ENCODE results near the gene GSTA3.
A peak's percentile ranks its signal among the peaks of the same experiment; 100 is the strongest.

The GSTA3 gene

GRCh38 chr6:52909531-52909930, at the start of gene GSTA3:
GSTA3 (minus strand) TSS chr6:52909698; CDS start chr6:52905834, 3,864 bp downstream.
- no peak for TF ChIP-seq GATA3 (IDR thresholded peaks at IDR 0.05; ENCODE audit: low read depth, low read length)
- TF ChIP-seq GATA2 (IDR thresholded peaks at IDR 0.05; ENCODE audit: low read depth, low read length), result no peak

- TF ChIP-seq GATA3 (IDR thresholded peaks at IDR 0.05; ENCODE audit: low read depth, low read length), result no peak
- TF ChIP-seq GATA2 (IDR thresholded peaks at IDR 0.05; ENCODE audit: low read depth, low read length), result no peak
These were observed 49.2 kb upstream of the GSTA3 start for GRCh38 chr6:52958546-52959255.

- TF ChIP-seq GATA2 (IDR thresholded peaks at IDR 0.05; ENCODE audit: low read depth, low read length), result no peak
- no peak for TF ChIP-seq GATA3 (IDR thresholded peaks at IDR 0.05; ENCODE audit: low read depth, low read length)
These were observed 46.4 kb upstream of the GSTA3 start for GRCh38 chr6:52955871-52956270.

- no peak for TF ChIP-seq GATA3 (IDR thresholded peaks at IDR 0.05; ENCODE audit: low read depth, low read length)
- TF ChIP-seq GATA2 (IDR thresholded peaks at IDR 0.05; ENCODE audit: low read depth, low read length), result no peak
These were observed 44.7 kb upstream of the GSTA3 start for GRCh38 chr6:52953911-52954839.

GRCh38 chr6:52946306-52946705, 36.8 kb upstream of the GSTA3 start:
- TF ChIP-seq GATA3 (IDR thresholded peaks at IDR 0.05; ENCODE audit: low read depth, low read length) (no peak), GATA2 (IDR thresholded peaks at IDR 0.05; ENCODE audit: low read depth, low read length) (peak; percentile 71)

- no peak for TF ChIP-seq GATA2 (IDR thresholded peaks at IDR 0.05; ENCODE audit: low read depth, low read length)
These were observed 32.7 kb upstream of the GSTA3 start for GRCh38 chr6:52942221-52942620.

GRCh38 chr6:52937908-52938307, 28.4 kb upstream of the GSTA3 start:
- TF ChIP-seq GATA3 (IDR thresholded peaks at IDR 0.05; ENCODE audit: low read depth, low read length) (no peak), GATA2 (IDR thresholded peaks at IDR 0.05; ENCODE audit: low read depth, low read length) (no peak)

GRCh38 chr6:52933778-52934177, 24.3 kb upstream of the GSTA3 start:
- no peak for TF ChIP-seq GATA2 (IDR thresholded peaks at IDR 0.05; ENCODE audit: low read depth, low read length)
- TF ChIP-seq GATA3 (IDR thresholded peaks at IDR 0.05; ENCODE audit: low read depth, low read length), result no peak

- no peak for TF ChIP-seq GATA2 (IDR thresholded peaks at IDR 0.05; ENCODE audit: low read depth, low read length)
- no peak for TF ChIP-seq GATA3 (IDR thresholded peaks at IDR 0.05; ENCODE audit: low read depth, low read length)
These were observed 21.9 kb upstream of the GSTA3 start for GRCh38 chr6:52931351-52931750.

GRCh38 chr6:52929321-52930164, 20.0 kb upstream of the GSTA3 start:
- no peak for TF ChIP-seq GATA3 (IDR thresholded peaks at IDR 0.05; ENCODE audit: low read depth, low read length)
- TF ChIP-seq GATA2 (IDR thresholded peaks at IDR 0.05; ENCODE audit: low read depth, low read length), result no peak

GRCh38 chr6:52927451-52927850, 18.0 kb upstream of the GSTA3 start:
- TF ChIP-seq GATA3 (IDR thresholded peaks at IDR 0.05; ENCODE audit: low read depth, low read length), result no peak
- TF ChIP-seq GATA2 (IDR thresholded peaks at IDR 0.05; ENCODE audit: low read depth, low read length), result no peak

GRCh38 chr6:52925919-52926792, 16.7 kb upstream of the GSTA3 start:
- TF ChIP-seq GATA3 (IDR thresholded peaks at IDR 0.05; ENCODE audit: low read depth, low read length) (no peak), GATA2 (IDR thresholded peaks at IDR 0.05; ENCODE audit: low read depth, low read length) (no peak)

GRCh38 chr6:52925042-52925441, 15.5 kb upstream of the GSTA3 start:
- TF ChIP-seq GATA2 (IDR thresholded peaks at IDR 0.05; ENCODE audit: low read depth, low read length) (no peak), GATA3 (IDR thresholded peaks at IDR 0.05; ENCODE audit: low read depth, low read length) (no peak)

Measured in SH-SY5Y (cell line).